ENCODE measurements around the gene BANF2.
"Not testable (repeated sequence)": the region's sequence is repeated elsewhere in the genome, so short reads cannot be mapped to it uniquely, and the experiment has no call there.

Gene BANF2

GRCh38 chr20:17772005-17772343 lies 72.2 kb downstream of the BANF2 start:
- Mint-ChIP-seq H3K4me3 (no peak overlapping the region), H3K27ac (no peak overlapping the region), H3K9me3 (peaks cover 5% of the 10 kb centered on the region), H3K4me1 (peaks cover 10% of the 10 kb centered on the region), H3K36me3 (ENCODE audit: low read depth) (no peaks in the 10 kb centered on the region), H3K27me3 (ENCODE audit: low read depth, poor library complexity) (no peaks in the 10 kb centered on the region)
- TF ChIP-seq, protein P1, sequence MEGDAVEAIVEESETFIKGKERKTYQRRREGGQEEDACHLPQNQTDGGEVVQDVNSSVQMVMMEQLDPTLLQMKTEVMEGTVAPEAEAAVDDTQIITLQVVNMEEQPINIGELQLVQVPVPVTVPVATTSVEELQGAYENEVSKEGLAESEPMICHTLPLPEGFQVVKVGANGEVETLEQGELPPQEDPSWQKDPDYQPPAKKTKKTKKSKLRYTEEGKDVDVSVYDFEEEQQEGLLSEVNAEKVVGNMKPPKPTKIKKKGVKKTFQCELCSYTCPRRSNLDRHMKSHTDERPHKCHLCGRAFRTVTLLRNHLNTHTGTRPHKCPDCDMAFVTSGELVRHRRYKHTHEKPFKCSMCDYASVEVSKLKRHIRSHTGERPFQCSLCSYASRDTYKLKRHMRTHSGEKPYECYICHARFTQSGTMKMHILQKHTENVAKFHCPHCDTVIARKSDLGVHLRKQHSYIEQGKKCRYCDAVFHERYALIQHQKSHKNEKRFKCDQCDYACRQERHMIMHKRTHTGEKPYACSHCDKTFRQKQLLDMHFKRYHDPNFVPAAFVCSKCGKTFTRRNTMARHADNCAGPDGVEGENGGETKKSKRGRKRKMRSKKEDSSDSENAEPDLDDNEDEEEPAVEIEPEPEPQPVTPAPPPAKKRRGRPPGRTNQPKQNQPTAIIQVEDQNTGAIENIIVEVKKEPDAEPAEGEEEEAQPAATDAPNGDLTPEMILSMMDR (IDR thresholded peaks at IDR 0.05) = no peak
- no peak for DNase-seq

GRCh38 chr20:17773619-17774018 lies 73.9 kb downstream of the BANF2 start:
- H3K36me3 Mint-ChIP-seq (ENCODE audit: low read depth) = no peaks in the 10 kb centered on the region
- H3K27ac Mint-ChIP-seq = no peak overlapping the region
- TF ChIP-seq, protein P1 (IDR thresholded peaks at IDR 0.05) = no peak

GRCh38 chr20:17775600-17775999 lies 75.8 kb downstream of the BANF2 start:
- H3K4me1 Mint-ChIP-seq = peaks cover 10% of the 10 kb centered on the region
- TF ChIP-seq, protein P1 (IDR thresholded peaks at IDR 0.05) = no peak
- H3K4me3 Mint-ChIP-seq = no peak overlapping the region
- no peak for DNase-seq
- no peaks in the 10 kb centered on the region for H3K27me3 Mint-ChIP-seq (ENCODE audit: low read depth, poor library complexity)
- H3K9me3 Mint-ChIP-seq = peaks cover 28% of the 10 kb centered on the region
- H3K27ac Mint-ChIP-seq = no peak overlapping the region
- H3K36me3 Mint-ChIP-seq (ENCODE audit: low read depth) = peaks cover 5% of the 10 kb centered on the region

More at GRCh38 chr20:17773619-17774018, 73.9 kb downstream of the BANF2 start:
- Mint-ChIP-seq H3K9me3 (peaks cover 17% of the 10 kb centered on the region), H3K27me3 (ENCODE audit: low read depth, poor library complexity) (no peaks in the 10 kb centered on the region), H3K4me1 (peaks cover 10% of the 10 kb centered on the region), H3K4me3 (no peak overlapping the region)
- no peak for DNase-seq

DNA sequence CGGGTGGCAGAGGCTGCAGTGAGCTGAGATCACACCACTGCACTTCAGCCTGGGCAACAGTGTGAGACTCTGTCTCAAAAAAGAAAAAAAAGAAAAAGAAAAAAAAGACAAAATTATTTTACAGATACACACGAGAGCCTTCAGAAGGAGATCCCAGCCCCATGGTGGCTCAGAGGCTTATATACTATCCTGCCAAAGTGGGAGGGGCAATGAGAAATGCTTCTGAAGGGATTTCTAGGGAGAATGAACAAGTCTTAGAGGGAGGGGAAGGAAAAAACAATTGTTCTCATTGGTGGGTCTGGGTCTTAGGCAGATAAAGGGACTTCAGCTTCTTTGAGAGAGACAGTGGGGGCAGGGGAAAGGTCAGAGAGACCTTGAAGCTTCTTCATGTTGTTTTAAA lies 76.8 kb downstream of the BANF2 start:
- no peak for DNase-seq
- Mint-ChIP-seq H3K4me3 (no peak overlapping the region), H3K27me3 (ENCODE audit: low read depth, poor library complexity) (no peaks in the 10 kb centered on the region), H3K9me3 (peaks cover 28% of the 10 kb centered on the region), H3K36me3 (ENCODE audit: low read depth) (peaks cover 5% of the 10 kb centered on the region), H3K27ac (no peak overlapping the region), H3K4me1 (peaks cover 14% of the 10 kb centered on the region)
- TF ChIP-seq, protein P1 (IDR thresholded peaks at IDR 0.05) = no peak

- DNase-seq; H3K27ac Mint-ChIP-seq; H3K36me3 Mint-ChIP-seq (ENCODE audit: low read depth); H3K27me3 Mint-ChIP-seq (ENCODE audit: low read depth, poor library complexity); H3K4me3 Mint-ChIP-seq: not testable (repeated sequence)
- Mint-ChIP-seq H3K9me3 (peaks cover 28% of the 10 kb centered on the region), H3K4me1 (peaks cover 11% of the 10 kb centered on the region)
Measured at GRCh38 chr20:17779011-17779410, 79.2 kb downstream of the BANF2 start.

DNA sequence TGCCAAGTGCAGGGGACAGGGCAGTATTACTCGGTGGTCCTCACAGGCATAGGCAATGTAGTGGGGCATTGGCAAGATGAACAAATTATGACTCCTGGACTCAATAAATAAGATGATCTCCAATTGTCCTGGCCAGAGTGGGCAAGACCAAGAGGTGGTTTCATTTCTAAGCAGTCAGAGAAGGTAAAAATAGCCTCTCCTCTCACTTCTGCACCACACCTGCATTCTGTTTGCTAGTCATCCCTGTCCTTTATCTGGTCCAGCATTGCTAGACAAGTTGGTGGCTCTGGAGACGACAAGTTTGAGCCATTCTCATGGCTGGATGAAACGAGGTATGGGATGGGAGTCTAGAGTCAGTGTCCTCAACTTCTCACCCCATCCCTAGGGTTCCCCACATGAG lies 83.0 kb downstream of the BANF2 start:
- Mint-ChIP-seq H3K4me1 (peaks cover 22% of the 10 kb centered on the region), H3K27ac (no peak overlapping the region)

More for the DNA sequence above, 83.0 kb downstream of the BANF2 start:
- H3K9me3 Mint-ChIP-seq = peaks cover 19% of the 10 kb centered on the region
- TF ChIP-seq, protein P1 (IDR thresholded peaks at IDR 0.05) = no peak
- DNase-seq = no peak
- no peak overlapping the region for H3K4me3 Mint-ChIP-seq
- H3K27me3 Mint-ChIP-seq (ENCODE audit: low read depth, poor library complexity) = no peaks in the 10 kb centered on the region
- H3K36me3 Mint-ChIP-seq (ENCODE audit: low read depth) = peaks cover 5% of the 10 kb centered on the region

Data from nephron progenitor cell (in vitro differentiated cells).